Gastrocnemius medialis (tissue), 4 donors: ENCODE data around the gene PRR18.

Experiments used
- POLR2A ChIP-seq, 2 donors: fragments of 450-650 bp; IDR thresholded peaks; one replicate each; pipeline ENCODE4 v1.6.1; 2017; ENCODE audit warnings: antibody characterized with exemption in 2 of 2, mild to moderate bottlenecking in 2 of 2, moderate library complexity in 2 of 2
- TF ChIP-seq, protein P1 (sequence below), 5 experiments: fragments of 450-650 bp in 3 of 5; fragments of 200-600 bp in 2 of 5; sonication (generic) in 2 of 5; IDR thresholded peaks in 4 of 5; conservative IDR thresholded peaks in 1 of 5; 1 replicate in 4 of 5; 2 replicates in 1 of 5; pipeline ENCODE4 v1.5.1; 2016 to 2019; ENCODE audit warnings: antibody characterized with exemption in 5 of 5, mild to moderate bottlenecking in 3 of 5, moderate library complexity in 3 of 5

DNA sequence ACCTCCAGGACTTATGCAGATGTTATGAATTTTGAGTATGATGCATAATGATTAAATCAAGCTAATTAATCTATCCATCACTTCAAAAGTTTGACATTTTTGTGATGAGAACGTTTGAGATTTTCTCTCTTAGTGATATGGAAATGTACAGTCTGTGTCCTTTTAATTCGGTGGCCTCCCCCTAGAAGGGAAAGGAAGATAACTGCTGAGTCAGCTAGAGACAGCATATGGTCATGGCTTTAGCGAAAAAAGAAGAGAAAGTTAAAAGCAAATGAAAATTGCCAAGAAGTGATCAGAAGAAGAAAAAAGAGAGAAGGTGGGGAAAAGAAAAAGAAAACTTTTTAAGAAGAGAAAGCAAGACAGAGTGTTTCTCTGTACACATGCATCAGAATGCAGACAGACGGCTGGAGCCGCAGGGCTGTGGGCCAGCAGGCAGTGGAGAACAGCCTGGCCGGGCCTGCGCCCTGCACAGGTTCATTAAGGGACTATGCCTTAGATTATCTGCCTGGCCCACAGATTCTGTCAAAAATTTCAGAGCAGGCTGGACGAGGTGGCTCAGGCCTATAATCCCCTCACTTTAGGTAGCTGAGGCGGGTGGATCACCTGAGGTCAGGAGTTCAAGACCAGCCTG is 7.7 kb downstream of the PRR18 start:
- TF ChIP-seq, protein P1, sequence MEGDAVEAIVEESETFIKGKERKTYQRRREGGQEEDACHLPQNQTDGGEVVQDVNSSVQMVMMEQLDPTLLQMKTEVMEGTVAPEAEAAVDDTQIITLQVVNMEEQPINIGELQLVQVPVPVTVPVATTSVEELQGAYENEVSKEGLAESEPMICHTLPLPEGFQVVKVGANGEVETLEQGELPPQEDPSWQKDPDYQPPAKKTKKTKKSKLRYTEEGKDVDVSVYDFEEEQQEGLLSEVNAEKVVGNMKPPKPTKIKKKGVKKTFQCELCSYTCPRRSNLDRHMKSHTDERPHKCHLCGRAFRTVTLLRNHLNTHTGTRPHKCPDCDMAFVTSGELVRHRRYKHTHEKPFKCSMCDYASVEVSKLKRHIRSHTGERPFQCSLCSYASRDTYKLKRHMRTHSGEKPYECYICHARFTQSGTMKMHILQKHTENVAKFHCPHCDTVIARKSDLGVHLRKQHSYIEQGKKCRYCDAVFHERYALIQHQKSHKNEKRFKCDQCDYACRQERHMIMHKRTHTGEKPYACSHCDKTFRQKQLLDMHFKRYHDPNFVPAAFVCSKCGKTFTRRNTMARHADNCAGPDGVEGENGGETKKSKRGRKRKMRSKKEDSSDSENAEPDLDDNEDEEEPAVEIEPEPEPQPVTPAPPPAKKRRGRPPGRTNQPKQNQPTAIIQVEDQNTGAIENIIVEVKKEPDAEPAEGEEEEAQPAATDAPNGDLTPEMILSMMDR (IDR thresholded peaks at IDR 0.05 in 4 of 5, conservative IDR thresholded peaks at IDR 0.05 in 1 of 5), result no peak
- TF ChIP-seq POLR2A (IDR thresholded peaks at IDR 0.05), result no peak
